ENCODE results near the gene FAM200B.

The FAM200B gene

GRCh38 chr4:15658136-15658770, 23.4 kb upstream of the FAM200B start:
- Histone ChIP-seq H3K27me3 (ENCODE audit: insufficient read depth, insufficient read length) (no peaks in the 10 kb centered on the region), H3K4me1 (ENCODE audit: insufficient read depth, insufficient read length) (no peaks in the 10 kb centered on the region)

GRCh38 chr4:15658781-15659180, 22.8 kb upstream of the FAM200B start:
- no peak for TF ChIP-seq ZNF274 (IDR thresholded peaks at IDR 0.05; ENCODE audit: low read depth, low read length)
- TF ChIP-seq SUZ12 (IDR thresholded peaks at IDR 0.05; ENCODE audit: extremely low read depth, insufficient read depth, insufficient read length): no peak
- TF ChIP-seq YY1 (IDR thresholded peaks at IDR 0.05; ENCODE audit: insufficient read depth, insufficient read length): no peak
- Histone ChIP-seq H3K4me1 (ENCODE audit: insufficient read depth, insufficient read length) (no peaks in the 10 kb centered on the region), H3K27me3 (ENCODE audit: insufficient read depth, insufficient read length) (no peaks in the 10 kb centered on the region), H3K9ac (ENCODE audit: insufficient read length, low read depth) (no peak overlapping the region), H3K9me3 (ENCODE audit: insufficient read depth, low read length) (no peaks in the 10 kb centered on the region), H3K4me3 (ENCODE audit: insufficient read length, low read depth) (no peak overlapping the region), H3K36me3 (ENCODE audit: insufficient read depth, insufficient read length, low read length) (peaks cover 35% of the 10 kb centered on the region)
- DNase-seq (ENCODE audit: low read depth, low spot score): no peak

More at GRCh38 chr4:15658136-15658770, 23.4 kb upstream of the FAM200B start:
- no peak overlapping the region for H3K9ac ChIP-seq (ENCODE audit: insufficient read length, low read depth)
- H3K4me3 ChIP-seq (ENCODE audit: insufficient read length, low read depth): no peak overlapping the region
- peaks cover 31% of the 10 kb centered on the region for H3K36me3 ChIP-seq (ENCODE audit: insufficient read depth, insufficient read length, low read length)
- DNase-seq (ENCODE audit: low read depth, low spot score): no peak
- no peaks in the 10 kb centered on the region for H3K9me3 ChIP-seq (ENCODE audit: insufficient read depth, low read length)
- TF ChIP-seq SUZ12 (IDR thresholded peaks at IDR 0.05; ENCODE audit: extremely low read depth, insufficient read depth, insufficient read length) (no peak), ZNF274 (IDR thresholded peaks at IDR 0.05; ENCODE audit: low read depth, low read length) (no peak), YY1 (IDR thresholded peaks at IDR 0.05; ENCODE audit: insufficient read depth, insufficient read length) (no peak)

GRCh38 chr4:15659768-15660570, 21.7 kb upstream of the FAM200B start:
- Histone ChIP-seq H3K36me3 (ENCODE audit: insufficient read depth, insufficient read length, low read length) (peaks cover 37% of the 10 kb centered on the region), H3K4me1 (ENCODE audit: insufficient read depth, insufficient read length) (no peaks in the 10 kb centered on the region), H3K4me3 (ENCODE audit: insufficient read length, low read depth) (no peak overlapping the region), H3K9me3 (ENCODE audit: insufficient read depth, low read length) (no peaks in the 10 kb centered on the region), H3K27me3 (ENCODE audit: insufficient read depth, insufficient read length) (no peaks in the 10 kb centered on the region), H3K9ac (ENCODE audit: insufficient read length, low read depth) (no peak overlapping the region)
- no peak for TF ChIP-seq ZNF274 (IDR thresholded peaks at IDR 0.05; ENCODE audit: low read depth, low read length)
- no peak for TF ChIP-seq SUZ12 (IDR thresholded peaks at IDR 0.05; ENCODE audit: extremely low read depth, insufficient read depth, insufficient read length)
- TF ChIP-seq YY1 (IDR thresholded peaks at IDR 0.05; ENCODE audit: insufficient read depth, insufficient read length): no peak
- no peak for DNase-seq (ENCODE audit: low read depth, low spot score)

- DNase-seq (ENCODE audit: low read depth, low spot score): no peak
- H3K9ac ChIP-seq (ENCODE audit: insufficient read length, low read depth): no peak overlapping the region
Observed at GRCh38 chr4:15665753-15666365, 15.8 kb upstream of the FAM200B start.

GRCh38 chr4:15667006-15667405, 14.6 kb upstream of the FAM200B start:
- Histone ChIP-seq H3K4me1 (ENCODE audit: insufficient read depth, insufficient read length) (no peaks in the 10 kb centered on the region), H3K9me3 (ENCODE audit: insufficient read depth, low read length) (no peaks in the 10 kb centered on the region), H3K27me3 (ENCODE audit: insufficient read depth, insufficient read length) (no peaks in the 10 kb centered on the region), H3K4me3 (ENCODE audit: insufficient read length, low read depth) (no peak overlapping the region), H3K9ac (ENCODE audit: insufficient read length, low read depth) (no peak overlapping the region), H3K36me3 (ENCODE audit: insufficient read depth, insufficient read length, low read length) (peaks cover 61% of the 10 kb centered on the region)
- DNase-seq (ENCODE audit: low read depth, low spot score): no peak
- no peak for TF ChIP-seq YY1 (IDR thresholded peaks at IDR 0.05; ENCODE audit: insufficient read depth, insufficient read length)
- TF ChIP-seq ZNF274 (IDR thresholded peaks at IDR 0.05; ENCODE audit: low read depth, low read length): no peak
- TF ChIP-seq SUZ12 (IDR thresholded peaks at IDR 0.05; ENCODE audit: extremely low read depth, insufficient read depth, insufficient read length): no peak

More at GRCh38 chr4:15665753-15666365, 15.8 kb upstream of the FAM200B start:
- Histone ChIP-seq H3K9me3 (ENCODE audit: insufficient read depth, low read length) (no peaks in the 10 kb centered on the region), H3K4me3 (ENCODE audit: insufficient read length, low read depth) (no peak overlapping the region), H3K4me1 (ENCODE audit: insufficient read depth, insufficient read length) (no peaks in the 10 kb centered on the region), H3K27me3 (ENCODE audit: insufficient read depth, insufficient read length) (no peaks in the 10 kb centered on the region), H3K36me3 (ENCODE audit: insufficient read depth, insufficient read length, low read length) (peaks cover 53% of the 10 kb centered on the region)
- TF ChIP-seq ZNF274 (IDR thresholded peaks at IDR 0.05; ENCODE audit: low read depth, low read length) (no peak), YY1 (IDR thresholded peaks at IDR 0.05; ENCODE audit: insufficient read depth, insufficient read length) (no peak), SUZ12 (IDR thresholded peaks at IDR 0.05; ENCODE audit: extremely low read depth, insufficient read depth, insufficient read length) (no peak)

- Histone ChIP-seq H3K4me1 (ENCODE audit: insufficient read depth, insufficient read length) (no peaks in the 10 kb centered on the region), H3K9ac (ENCODE audit: insufficient read length, low read depth) (no peak overlapping the region), H3K36me3 (ENCODE audit: insufficient read depth, insufficient read length, low read length) (peaks cover 57% of the 10 kb centered on the region), H3K9me3 (ENCODE audit: insufficient read depth, low read length) (no peaks in the 10 kb centered on the region), H3K27me3 (ENCODE audit: insufficient read depth, insufficient read length) (no peaks in the 10 kb centered on the region), H3K4me3 (ENCODE audit: insufficient read length, low read depth) (no peak overlapping the region)
- no peak for TF ChIP-seq YY1 (IDR thresholded peaks at IDR 0.05; ENCODE audit: insufficient read depth, insufficient read length)
- TF ChIP-seq SUZ12 (IDR thresholded peaks at IDR 0.05; ENCODE audit: extremely low read depth, insufficient read depth, insufficient read length): no peak
- TF ChIP-seq ZNF274 (IDR thresholded peaks at IDR 0.05; ENCODE audit: low read depth, low read length): no peak
- no peak for DNase-seq (ENCODE audit: low read depth, low spot score)
Observed at GRCh38 chr4:15668566-15669435, 12.8 kb upstream of the FAM200B start.
